HL-60 (cell line): ENCODE results near the gene S100A9.

ENCODE experiments used
- DNase-seq, 2 experiments: peaks; one replicate each; pipeline ENCODE4 v3.0.0-alpha.2; 2010 to 2020; ENCODE audit warnings: low read depth in 1 of 2, low spot score in 1 of 2
- H3K27ac ChIP-seq: fragments of 250-450 bp; sonication (Bioruptor Pico); replicated peaks from 2 replicates; pipeline ENCODE4 v1.5.1; 2020; ENCODE audit warnings: mild to moderate bottlenecking, moderate library complexity
- H3K27me3 ChIP-seq: fragments of 250-450 bp; sonication (Bioruptor Pico); 2 replicates; pipeline ENCODE4 v1.5.1; 2021; ENCODE audit warnings: mild to moderate bottlenecking, moderate library complexity; ENCODE audit not compliant: insufficient read depth, poor library complexity, severe bottlenecking
- H3K4me3 ChIP-seq: replicated peaks from 2 replicates; pipeline ENCODE4 v1.5.1; 2011; ENCODE audit warnings: mild to moderate bottlenecking, control low read depth, low read length; ENCODE audit not compliant: insufficient read depth
- CTCF ChIP-seq: IDR thresholded peaks from one replicate; pipeline ENCODE4 v1.5.1; 2011; ENCODE audit warnings: low read length, control low read depth, inconsistent platforms; ENCODE audit not compliant: insufficient read depth
- GABPA ChIP-seq: IDR thresholded peaks from 2 replicates; pipeline ENCODE4 v1.6.1; 2012; ENCODE audit warnings: low read depth
- POLR2AphosphoS5 ChIP-seq: IDR thresholded peaks from 2 replicates; pipeline ENCODE4 v1.6.1; 2012; ENCODE audit warnings: low read depth
- REST ChIP-seq: IDR thresholded peaks from 2 replicates; pipeline ENCODE4 v1.6.1; 2012; ENCODE audit warnings: low read depth; ENCODE audit not compliant: insufficient replicate concordance
- SPI1 ChIP-seq: IDR thresholded peaks from 2 replicates; pipeline ENCODE4 v1.6.1; 2012; ENCODE audit warnings: low read depth, mild to moderate bottlenecking, borderline replicate concordance

Gene S100A9

GRCh38 chr1:153361480-153362109, 3.9 kb downstream of the S100A9 start:
- H3K4me3 ChIP-seq: no peak overlapping the region
- no peaks in the 10 kb centered on the region for H3K27me3 ChIP-seq
- no peak for DNase-seq
- peak overlapping the region; percentile 91 for H3K27ac ChIP-seq
- TF ChIP-seq SPI1 (no peak), GABPA (no peak), POLR2AphosphoS5 (no peak), REST (no peak), CTCF (no peak)

- no peak for DNase-seq
- no peak overlapping the region for H3K4me3 ChIP-seq
- peak overlapping the region; percentile 91 for H3K27ac ChIP-seq
- no peak for TF ChIP-seq SPI1
- no peak for TF ChIP-seq CTCF
- no peak for TF ChIP-seq REST
- no peak for TF ChIP-seq POLR2AphosphoS5
- no peak for TF ChIP-seq GABPA
- H3K27me3 ChIP-seq: no peaks in the 10 kb centered on the region
These were observed 4.6 kb downstream of the S100A9 start for GRCh38 chr1:153362187-153362775.

GRCh38 chr1:153363641-153364040, 6.0 kb downstream of the S100A9 start:
- TF ChIP-seq POLR2AphosphoS5: no peak
- TF ChIP-seq GABPA: no peak
- TF ChIP-seq CTCF: no peak
- no peak for TF ChIP-seq SPI1
- TF ChIP-seq REST: no peak
- Histone ChIP-seq H3K4me3 (no peak overlapping the region), H3K27me3 (no peaks in the 10 kb centered on the region), H3K27ac (peak overlapping the region; percentile 24; the same call in 1 of the 2 replicates)
- DNase-seq: no peak
